NCI-H2107 treated with DMSO at 0.1 percent for 48 hours (cell line): ENCODE results near the gene EPHB1.

Source experiments
- DNase-seq: peaks from one replicate; lab custom pipeline; 2025; ENCODE audit not compliant: unreplicated experiment; lab: John Stamatoyannopoulos, UW

The EPHB1 gene

GRCh38 chr3:134877788-134878187 is 82.7 kb downstream of the EPHB1 start:
- DNase-seq: no peak

- DNase-seq: no peak
Measured at GRCh38 chr3:134879990-134880389, 84.9 kb downstream of the EPHB1 start.

- DNase-seq: no peak
Measured at GRCh38 chr3:134880431-134880830, 85.4 kb downstream of the EPHB1 start.

- no peak for DNase-seq
Measured at GRCh38 chr3:134881305-134881704, 86.2 kb downstream of the EPHB1 start.

- no peak for DNase-seq
Measured at GRCh38 chr3:134883697-134884385, 88.8 kb downstream of the EPHB1 start.

- DNase-seq: no peak
Measured at GRCh38 chr3:134885877-134886621, 91.0 kb downstream of the EPHB1 start.

- DNase-seq: no peak
Measured at GRCh38 chr3:134886991-134887390, 91.9 kb downstream of the EPHB1 start.

- no peak for DNase-seq
Measured at GRCh38 chr3:134887536-134887935, 92.5 kb downstream of the EPHB1 start.

- DNase-seq: no peak
Measured at GRCh38 chr3:134892326-134892725, 97.3 kb downstream of the EPHB1 start.

- DNase-seq: no peak
Measured at GRCh38 chr3:134892761-134893160, 97.7 kb downstream of the EPHB1 start.

GRCh38 chr3:134894533-134894932 is 99.5 kb downstream of the EPHB1 start:
- no peak for DNase-seq

- no peak for DNase-seq
Measured at GRCh38 chr3:134895181-134895580, 100.1 kb downstream of the EPHB1 start.

GRCh38 chr3:134896141-134896540 is 101.1 kb downstream of the EPHB1 start:
- no peak for DNase-seq

GRCh38 chr3:134896696-134897095 is 101.6 kb downstream of the EPHB1 start:
- DNase-seq: no peak

- no peak for DNase-seq
Measured at GRCh38 chr3:134897391-134898141, 102.5 kb downstream of the EPHB1 start.

- DNase-seq: peak; percentile 93
Measured at GRCh38 chr3:134898181-134898754, 103.2 kb downstream of the EPHB1 start.

GRCh38 chr3:134899786-134900185 is 104.7 kb downstream of the EPHB1 start:
- no peak for DNase-seq

- DNase-seq: no peak
Measured at GRCh38 chr3:134900482-134900881, 105.4 kb downstream of the EPHB1 start.

GRCh38 chr3:134901461-134901860 is 106.4 kb downstream of the EPHB1 start:
- DNase-seq: no peak

GRCh38 chr3:134903837-134904236 is 108.8 kb downstream of the EPHB1 start:
- DNase-seq: no peak

- no peak for DNase-seq
Measured at GRCh38 chr3:134904241-134904771, 109.2 kb downstream of the EPHB1 start.
